Stimulated activated CD4-positive, alpha-beta T cell treated with anti-CD3 and anti-CD28 coated beads, Interleukin-4, amount 100 ng/mL, for 4 hours (primary cell): ENCODE measurements around the gene TRIM8.
A peak's percentile ranks its signal among the peaks of the same experiment; 100 is the strongest.
"Not testable (repeated sequence)": the region's sequence is repeated elsewhere in the genome, so short reads cannot be mapped to it uniquely, and the experiment has no call there.

Source experiments
- DNase-seq, 2 experiments: peaks; one replicate each; pipeline ENCODE4 v3.0.0-alpha.2; 2020

TRIM8 gene

GRCh38 chr10:102650655-102651454 lies 6.6 kb downstream of the TRIM8 start:
- no peak for DNase-seq

- DNase-seq = no peak
Observed at GRCh38 chr10:102651455-102652169, 7.3 kb downstream of the TRIM8 start.

GRCh38 chr10:102652170-102652916 lies 8.1 kb downstream of the TRIM8 start:
- DNase-seq = no peak

GRCh38 chr10:102653060-102653459 lies 8.8 kb downstream of the TRIM8 start:
- DNase-seq = no peak

- no peak for DNase-seq
Observed at GRCh38 chr10:102654566-102654965, 10.3 kb downstream of the TRIM8 start.

GRCh38 chr10:102654969-102655368 lies 10.7 kb downstream of the TRIM8 start:
- DNase-seq = no peak

- no peak for DNase-seq
Observed at GRCh38 chr10:102656026-102656425, 11.7 kb downstream of the TRIM8 start.

- DNase-seq = no peak
Observed at GRCh38 chr10:102656791-102657371, 12.6 kb downstream of the TRIM8 start.

- no peak for DNase-seq
Observed at GRCh38 chr10:102657451-102657850, 13.2 kb downstream of the TRIM8 start.

- DNase-seq = no peak
Observed at GRCh38 chr10:102657984-102658724, 13.9 kb downstream of the TRIM8 start.

- DNase-seq = no peak
Observed at GRCh38 chr10:102658802-102659201, 14.5 kb downstream of the TRIM8 start.

- DNase-seq = peak; percentile 37 to 58
Observed at GRCh38 chr10:102660888-102661657, 16.8 kb downstream of the TRIM8 start.

GRCh38 chr10:102661658-102662028 lies 17.4 kb downstream of the TRIM8 start:
- no peak for DNase-seq

- DNase-seq = no peak
Observed at GRCh38 chr10:102665904-102666509, 21.7 kb downstream of the TRIM8 start.

- not testable (repeated sequence) for DNase-seq
Observed at GRCh38 chr10:102667411-102667810, 23.1 kb downstream of the TRIM8 start.

GRCh38 chr10:102668326-102669107 lies 24.2 kb downstream of the TRIM8 start:
- no peak for DNase-seq

- no peak for DNase-seq
Observed at GRCh38 chr10:102669206-102670064, 25.2 kb downstream of the TRIM8 start.

GRCh38 chr10:102670065-102670670 lies 25.9 kb downstream of the TRIM8 start:
- DNase-seq = no peak

GRCh38 chr10:102670871-102671434 lies 26.7 kb downstream of the TRIM8 start:
- DNase-seq = no peak
